ENCODE measurements around the gene FBF1.

Gene FBF1

DNA sequence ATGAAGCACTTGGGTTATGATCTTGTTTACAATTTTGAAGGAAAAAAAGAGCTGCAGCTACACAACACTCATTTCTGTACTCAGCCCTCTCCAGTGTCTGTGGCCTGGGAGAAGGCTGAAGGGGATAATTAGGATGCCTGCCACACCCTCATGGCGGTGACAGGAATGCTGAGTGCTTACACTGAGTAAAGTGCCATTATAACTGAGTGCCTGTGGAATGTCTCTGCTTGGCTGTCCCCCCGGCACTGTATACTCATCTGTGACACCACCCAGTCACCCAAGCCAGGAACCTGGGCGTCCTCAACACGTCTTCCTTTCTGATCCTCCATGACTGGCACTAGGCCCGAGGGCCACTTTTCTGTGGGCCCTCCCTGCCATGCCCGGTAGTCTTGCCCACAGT lies 32.6 kb downstream of the FBF1 start (continued):
- TF ChIP-seq, protein P1, sequence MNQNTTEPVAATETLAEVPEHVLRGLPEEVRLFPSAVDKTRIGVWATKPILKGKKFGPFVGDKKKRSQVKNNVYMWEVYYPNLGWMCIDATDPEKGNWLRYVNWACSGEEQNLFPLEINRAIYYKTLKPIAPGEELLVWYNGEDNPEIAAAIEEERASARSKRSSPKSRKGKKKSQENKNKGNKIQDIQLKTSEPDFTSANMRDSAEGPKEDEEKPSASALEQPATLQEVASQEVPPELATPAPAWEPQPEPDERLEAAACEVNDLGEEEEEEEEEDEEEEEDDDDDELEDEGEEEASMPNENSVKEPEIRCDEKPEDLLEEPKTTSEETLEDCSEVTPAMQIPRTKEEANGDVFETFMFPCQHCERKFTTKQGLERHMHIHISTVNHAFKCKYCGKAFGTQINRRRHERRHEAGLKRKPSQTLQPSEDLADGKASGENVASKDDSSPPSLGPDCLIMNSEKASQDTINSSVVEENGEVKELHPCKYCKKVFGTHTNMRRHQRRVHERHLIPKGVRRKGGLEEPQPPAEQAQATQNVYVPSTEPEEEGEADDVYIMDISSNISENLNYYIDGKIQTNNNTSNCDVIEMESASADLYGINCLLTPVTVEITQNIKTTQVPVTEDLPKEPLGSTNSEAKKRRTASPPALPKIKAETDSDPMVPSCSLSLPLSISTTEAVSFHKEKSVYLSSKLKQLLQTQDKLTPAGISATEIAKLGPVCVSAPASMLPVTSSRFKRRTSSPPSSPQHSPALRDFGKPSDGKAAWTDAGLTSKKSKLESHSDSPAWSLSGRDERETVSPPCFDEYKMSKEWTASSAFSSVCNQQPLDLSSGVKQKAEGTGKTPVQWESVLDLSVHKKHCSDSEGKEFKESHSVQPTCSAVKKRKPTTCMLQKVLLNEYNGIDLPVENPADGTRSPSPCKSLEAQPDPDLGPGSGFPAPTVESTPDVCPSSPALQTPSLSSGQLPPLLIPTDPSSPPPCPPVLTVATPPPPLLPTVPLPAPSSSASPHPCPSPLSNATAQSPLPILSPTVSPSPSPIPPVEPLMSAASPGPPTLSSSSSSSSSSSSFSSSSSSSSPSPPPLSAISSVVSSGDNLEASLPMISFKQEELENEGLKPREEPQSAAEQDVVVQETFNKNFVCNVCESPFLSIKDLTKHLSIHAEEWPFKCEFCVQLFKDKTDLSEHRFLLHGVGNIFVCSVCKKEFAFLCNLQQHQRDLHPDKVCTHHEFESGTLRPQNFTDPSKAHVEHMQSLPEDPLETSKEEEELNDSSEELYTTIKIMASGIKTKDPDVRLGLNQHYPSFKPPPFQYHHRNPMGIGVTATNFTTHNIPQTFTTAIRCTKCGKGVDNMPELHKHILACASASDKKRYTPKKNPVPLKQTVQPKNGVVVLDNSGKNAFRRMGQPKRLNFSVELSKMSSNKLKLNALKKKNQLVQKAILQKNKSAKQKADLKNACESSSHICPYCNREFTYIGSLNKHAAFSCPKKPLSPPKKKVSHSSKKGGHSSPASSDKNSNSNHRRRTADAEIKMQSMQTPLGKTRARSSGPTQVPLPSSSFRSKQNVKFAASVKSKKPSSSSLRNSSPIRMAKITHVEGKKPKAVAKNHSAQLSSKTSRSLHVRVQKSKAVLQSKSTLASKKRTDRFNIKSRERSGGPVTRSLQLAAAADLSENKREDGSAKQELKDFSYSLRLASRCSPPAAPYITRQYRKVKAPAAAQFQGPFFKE (tag by site-specific recombination; IDR thresholded peaks at IDR 0.05; ENCODE audit: borderline replicate concordance): no peak
- no peak for TF ChIP-seq ZNF791 (tag by site-specific recombination; IDR thresholded peaks at IDR 0.05)
- TF ChIP-seq, protein P2, sequence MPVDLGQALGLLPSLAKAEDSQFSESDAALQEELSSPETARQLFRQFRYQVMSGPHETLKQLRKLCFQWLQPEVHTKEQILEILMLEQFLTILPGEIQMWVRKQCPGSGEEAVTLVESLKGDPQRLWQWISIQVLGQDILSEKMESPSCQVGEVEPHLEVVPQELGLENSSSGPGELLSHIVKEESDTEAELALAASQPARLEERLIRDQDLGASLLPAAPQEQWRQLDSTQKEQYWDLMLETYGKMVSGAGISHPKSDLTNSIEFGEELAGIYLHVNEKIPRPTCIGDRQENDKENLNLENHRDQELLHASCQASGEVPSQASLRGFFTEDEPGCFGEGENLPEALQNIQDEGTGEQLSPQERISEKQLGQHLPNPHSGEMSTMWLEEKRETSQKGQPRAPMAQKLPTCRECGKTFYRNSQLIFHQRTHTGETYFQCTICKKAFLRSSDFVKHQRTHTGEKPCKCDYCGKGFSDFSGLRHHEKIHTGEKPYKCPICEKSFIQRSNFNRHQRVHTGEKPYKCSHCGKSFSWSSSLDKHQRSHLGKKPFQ (tag by site-specific recombination; IDR thresholded peaks at IDR 0.05): no peak
- no peak for TF ChIP-seq SCRT2 (tag by site-specific recombination; IDR thresholded peaks at IDR 0.05)
- no peak for TF ChIP-seq ZNF423 (tag by site-specific recombination; IDR thresholded peaks at IDR 0.05)
- peak; percentile 74 for TF ChIP-seq SP7 (tag by site-specific recombination; IDR thresholded peaks at IDR 0.05)
- TF ChIP-seq GFI1B (tag by site-specific recombination; IDR thresholded peaks at IDR 0.05): no peak
- peak; percentile 55 for TF ChIP-seq ZBTB8A (tag by site-specific recombination; IDR thresholded peaks at IDR 0.05)
- TF ChIP-seq ZNF184 (tag by site-specific recombination; IDR thresholded peaks at IDR 0.05): no peak

DNA sequence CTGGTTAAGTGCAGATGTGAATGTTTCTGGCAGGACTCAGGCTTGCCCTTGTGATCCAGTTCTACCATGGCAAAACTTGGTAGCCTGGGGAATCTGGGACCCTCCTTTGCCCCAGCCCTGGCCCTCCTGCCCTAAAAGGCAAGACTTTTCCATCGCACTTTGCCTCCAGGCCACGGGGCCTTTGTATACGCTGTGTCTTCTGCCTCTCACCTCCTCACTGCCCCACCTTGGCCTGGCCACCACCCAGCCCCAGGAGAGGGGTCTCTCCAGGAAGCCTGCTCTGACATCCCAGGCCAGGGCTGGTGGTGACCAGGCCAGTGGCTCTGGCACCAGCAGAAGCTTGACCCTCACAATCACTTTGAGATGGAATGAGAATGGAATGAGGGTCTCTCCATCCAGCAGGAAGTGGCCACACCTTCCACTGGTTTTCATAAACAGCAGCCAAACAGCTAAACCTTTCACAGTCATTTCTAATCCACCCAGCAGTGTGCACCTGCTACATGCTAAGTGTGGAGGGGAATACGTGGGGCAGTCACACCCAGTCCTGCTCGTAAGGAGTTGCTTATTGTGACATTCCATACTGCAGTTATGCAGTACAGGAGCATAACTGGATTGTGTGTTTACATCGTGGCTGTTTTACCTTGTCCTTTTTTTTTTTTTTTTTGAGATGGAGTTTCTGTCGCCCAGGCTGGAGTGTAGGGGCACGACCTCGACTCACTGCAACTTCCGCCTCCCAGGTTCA lies 34.5 kb downstream of the FBF1 start:
- Histone ChIP-seq H3K9me3 (ENCODE audit: control insufficient read depth, insufficient read depth, low read depth, low read length) (no peaks in the 10 kb centered on the region), H3K4me3 (ENCODE audit: low read depth, low read length) (no peak overlapping the region), H3K36me3 (ENCODE audit: control insufficient read depth in 2 of 2, insufficient read depth in 1 of 2, low read length in 2 of 2) (peaks cover 22 to 41% of the 10 kb centered on the region in 2 experiments), H3K4me1 (ENCODE audit: control insufficient read depth, insufficient read depth, low read length) (peaks cover 8% of the 10 kb centered on the region), H3K27ac (ENCODE audit: extremely low read depth, low read depth, low read length) (no peak overlapping the region)
- ChIA-PET POLR2A (interaction anchor here (0.7 kb wide), 1 partner anchor 95 kb away, joined by 6 read pairs; no protein-coding TSS in a partner anchor), CTCF (interaction anchor here (0.6 to 11.4 kb wide), 12 partner anchors 9 to 1554 kb away, joined by 3 to 224 read pairs (median 6); partner anchors contain the start of gene CDK3)
- no peak for TF ChIP-seq HOXC10 (CRISPR knock-in tag; IDR thresholded peaks at IDR 0.05)
- peak; percentile 95 for TF ChIP-seq ZNF623 (tag by site-specific recombination; IDR thresholded peaks at IDR 0.05)
- no peak for TF ChIP-seq ZNF335 (tag by site-specific recombination; conservative IDR thresholded peaks at IDR 0.05)
- TF ChIP-seq SCRT2 (tag by site-specific recombination; IDR thresholded peaks at IDR 0.05): no peak
- TF ChIP-seq ZNF600 (tag by site-specific recombination; IDR thresholded peaks at IDR 0.05): peak; percentile 94
- no peak for TF ChIP-seq ZNF112 (tag by site-specific recombination; IDR thresholded peaks at IDR 0.05)

All from HEK293 (cell line).